Measurements from ENCODE around the gene ATG4A.

The ATG4A gene

GRCh38 chrX:108167211-108167872 is 75.8 kb downstream of the ATG4A start:
- DNase-seq (ENCODE audit: low spot score): peak; percentile 42
- peak; percentile 85 for FAIRE-seq

GRCh38 chrX:108168961-108169740 is 77.6 kb downstream of the ATG4A start:
- DNase-seq (ENCODE audit: low spot score) (no peak), FAIRE-seq (no peak)

GRCh38 chrX:108169768-108170167 is 78.2 kb downstream of the ATG4A start:
- DNase-seq (ENCODE audit: low spot score) (no peak), FAIRE-seq (no peak)

GRCh38 chrX:108171671-108172070 is 80.1 kb downstream of the ATG4A start:
- FAIRE-seq (no peak), DNase-seq (ENCODE audit: low spot score) (no peak)

GRCh38 chrX:108173874-108174273 is 82.3 kb downstream of the ATG4A start:
- FAIRE-seq: no peak
- DNase-seq (ENCODE audit: low spot score): no peak

- DNase-seq (ENCODE audit: low spot score) (no peak), FAIRE-seq (no peak)
Measured at GRCh38 chrX:108177351-108178142, 86.0 kb downstream of the ATG4A start.

GRCh38 chrX:108178143-108178498 is 86.5 kb downstream of the ATG4A start:
- no peak for DNase-seq (ENCODE audit: low spot score)
- FAIRE-seq: no peak

- FAIRE-seq (peak; percentile 91), DNase-seq (ENCODE audit: low spot score) (peak; percentile 71)
Measured at GRCh38 chrX:108186811-108187210, 95.2 kb downstream of the ATG4A start.

GRCh38 chrX:108198420-108198819 is 106.8 kb downstream of the ATG4A start:
- no peak for DNase-seq (ENCODE audit: low spot score)
- FAIRE-seq: no peak

GRCh38 chrX:108199041-108199440 is 107.5 kb downstream of the ATG4A start:
- FAIRE-seq: no peak

GRCh38 chrX:108199691-108200090 is 108.1 kb downstream of the ATG4A start:
- FAIRE-seq: peak; percentile 84
- DNase-seq (ENCODE audit: low spot score): peak; percentile 8

More at GRCh38 chrX:108199041-108199440, 107.5 kb downstream of the ATG4A start:
- no peak for DNase-seq (ENCODE audit: low spot score)

GRCh38 chrX:108203540-108203939 is 112.0 kb downstream of the ATG4A start:
- FAIRE-seq: no peak
- no peak for DNase-seq (ENCODE audit: low spot score)

All from RCC 7860 (cell line).